B cell (primary cell): ENCODE results near the gene HS3ST6.

Experiments
- CTCF ChIP-seq: fragments of 200-600 bp; IDR thresholded peaks from one replicate; pipeline ENCODE4 v1.8.0; 2022; ENCODE audit warnings: antibody characterized with exemption, mild to moderate bottlenecking
- EZH2 ChIP-seq: IDR thresholded peaks from 2 replicates; pipeline ENCODE4 v1.6.1; 2012; ENCODE audit warnings: borderline replicate concordance, low read depth, mild to moderate bottlenecking, moderate library complexity, low read length; ENCODE audit not compliant: insufficient read depth, poor library complexity, severe bottlenecking

GRCh38 chr16:1944612-1945199 is 26.5 kb upstream of the HS3ST6 start:
- no peak for TF ChIP-seq CTCF
- no peak for TF ChIP-seq EZH2
